HL-60 (cell line): ENCODE data around the gene SUN2.

Source experiments
- DNase-seq, 2 experiments: peaks; one replicate each; pipeline ENCODE4 v3.0.0-alpha.2; 2010 to 2020; ENCODE audit warnings: low read depth in 1 of 2, low spot score in 1 of 2
- H3K27ac ChIP-seq: fragments of 250-450 bp; sonication (Bioruptor Pico); replicated peaks from 2 replicates; pipeline ENCODE4 v1.5.1; 2020; ENCODE audit warnings: mild to moderate bottlenecking, moderate library complexity
- H3K27me3 ChIP-seq: fragments of 250-450 bp; sonication (Bioruptor Pico); 2 replicates; pipeline ENCODE4 v1.5.1; 2021; ENCODE audit warnings: mild to moderate bottlenecking, moderate library complexity; ENCODE audit not compliant: insufficient read depth, poor library complexity, severe bottlenecking
- H3K4me3 ChIP-seq: replicated peaks from 2 replicates; pipeline ENCODE4 v1.5.1; 2011; ENCODE audit warnings: mild to moderate bottlenecking, control low read depth, low read length; ENCODE audit not compliant: insufficient read depth
- POLR2AphosphoS5 ChIP-seq: IDR thresholded peaks from 2 replicates; pipeline ENCODE4 v1.6.1; 2012; ENCODE audit warnings: low read depth

SUN2 gene

GRCh38 chr22:38684895-38685294, 70.9 kb downstream of the SUN2 start:
- H3K27me3 ChIP-seq: no peaks in the 10 kb centered on the region
- H3K4me3 ChIP-seq: no peak overlapping the region
- H3K27ac ChIP-seq: no peak overlapping the region
- no peak for DNase-seq
- TF ChIP-seq POLR2AphosphoS5: no peak
